Measurements from ENCODE around the gene NID2.

Gene NID2

DNA sequence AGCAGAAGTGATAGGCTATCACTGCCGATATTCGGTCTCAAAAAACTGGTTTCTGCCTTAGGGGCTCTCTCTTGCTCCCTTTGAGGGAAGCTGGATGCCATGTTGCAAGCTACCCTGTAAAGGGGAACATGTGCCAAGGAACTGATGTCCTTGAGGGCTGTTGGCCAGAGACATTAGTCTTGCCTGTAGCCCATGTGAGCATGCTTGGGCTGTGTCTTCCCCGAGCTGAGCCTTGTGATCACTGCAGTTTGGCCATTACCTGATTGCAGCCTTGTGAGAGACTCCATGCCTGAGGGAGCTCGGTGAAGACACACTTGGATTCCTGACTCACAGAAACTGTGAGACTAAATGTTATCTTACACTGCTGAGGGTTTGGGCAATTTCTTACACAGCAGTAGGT is 60.7 kb downstream of the NID2 start:
- H3K9me3 ChIP-seq (ENCODE audit: low read length), result no peaks in the 10 kb centered on the region
- no peak overlapping the region for H2AFZ ChIP-seq (ENCODE audit: low read depth, low read length)
- H3K27me3 ChIP-seq (ENCODE audit: insufficient read depth, low read length), result no peaks in the 10 kb centered on the region
- H3K4me1 ChIP-seq (ENCODE audit: insufficient read depth, low read length), result no peaks in the 10 kb centered on the region
- peaks cover 82% of the 10 kb centered on the region for H3K36me3 ChIP-seq (ENCODE audit: insufficient read depth, low read length)
- H3K4me3 ChIP-seq (ENCODE audit: low read length), result no peak overlapping the region

DNA sequence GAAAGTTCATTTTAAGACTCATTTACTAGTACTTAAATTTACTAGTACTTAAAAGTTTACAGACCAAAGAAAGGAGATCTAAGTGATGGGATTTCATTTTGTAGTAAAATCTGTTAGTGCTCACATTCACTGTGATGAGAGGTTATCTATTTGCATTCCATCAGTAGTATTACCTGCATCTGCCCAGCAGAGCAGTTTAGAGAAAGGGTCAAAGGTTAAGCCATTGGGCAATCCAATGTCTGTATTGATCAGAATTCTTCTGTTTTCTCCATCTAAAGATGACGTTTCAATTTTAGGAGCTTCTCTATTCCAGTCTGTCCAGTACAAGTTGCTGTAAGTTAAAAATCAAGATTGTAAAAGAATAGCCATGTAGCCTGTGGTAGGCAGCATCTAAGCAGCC is 61.2 kb downstream of the NID2 start:
- H3K4me3 ChIP-seq (ENCODE audit: low read length), result no peak overlapping the region
- peaks cover 87% of the 10 kb centered on the region for H3K36me3 ChIP-seq (ENCODE audit: insufficient read depth, low read length)
- H3K9me3 ChIP-seq (ENCODE audit: low read length), result no peaks in the 10 kb centered on the region
- no peaks in the 10 kb centered on the region for H3K27me3 ChIP-seq (ENCODE audit: insufficient read depth, low read length)
- no peaks in the 10 kb centered on the region for H3K4me1 ChIP-seq (ENCODE audit: insufficient read depth, low read length)
- H2AFZ ChIP-seq (ENCODE audit: low read depth, low read length), result no peak overlapping the region

DNA sequence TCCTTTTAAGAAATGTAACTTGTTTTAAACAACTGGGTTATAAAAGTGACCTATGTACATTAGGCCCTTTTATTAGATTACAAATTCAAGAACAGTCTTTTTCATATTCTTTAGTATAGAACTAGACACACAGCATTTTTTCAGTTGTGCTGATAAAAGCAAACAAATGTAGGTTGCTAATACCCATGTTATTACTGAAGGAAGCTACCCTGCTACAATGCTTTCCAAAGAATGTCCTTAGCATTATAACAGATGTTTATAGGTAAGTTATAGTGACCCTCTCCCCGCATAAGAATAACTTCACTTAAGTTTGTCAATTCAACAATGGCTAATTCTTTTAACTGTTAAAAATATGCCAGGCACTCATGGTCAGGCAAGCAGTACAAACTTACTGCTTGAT is 61.6 kb downstream of the NID2 start:
- Histone ChIP-seq H3K9me3 (ENCODE audit: low read length) (no peaks in the 10 kb centered on the region), H2AFZ (ENCODE audit: low read depth, low read length) (no peak overlapping the region), H3K4me3 (ENCODE audit: low read length) (no peak overlapping the region), H3K27me3 (ENCODE audit: insufficient read depth, low read length) (no peaks in the 10 kb centered on the region), H3K4me1 (ENCODE audit: insufficient read depth, low read length) (no peaks in the 10 kb centered on the region), H3K36me3 (ENCODE audit: insufficient read depth, low read length) (peaks cover 91% of the 10 kb centered on the region)

DNA sequence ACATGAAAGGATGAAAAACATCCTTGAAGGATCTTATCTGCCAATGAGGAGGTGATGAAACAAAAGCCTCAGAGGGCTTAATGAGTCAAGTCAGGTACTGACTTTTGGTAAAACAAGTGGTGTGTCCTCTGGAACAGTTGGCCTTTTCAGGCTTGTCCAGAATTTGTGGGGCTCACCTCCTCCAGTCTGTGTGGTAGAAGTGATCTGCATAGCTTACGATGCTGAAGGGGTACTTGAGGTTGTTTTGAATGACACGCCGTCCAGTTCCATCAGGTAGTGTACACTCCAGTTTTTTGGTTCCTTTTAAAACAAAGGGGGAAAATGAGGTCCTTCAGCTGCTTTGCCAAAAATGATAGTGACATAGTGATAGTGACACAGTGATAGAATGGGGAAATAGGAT is 62.5 kb downstream of the NID2 start:
- H3K36me3 ChIP-seq (ENCODE audit: insufficient read depth, low read length), result peaks cover 96% of the 10 kb centered on the region

DNA sequence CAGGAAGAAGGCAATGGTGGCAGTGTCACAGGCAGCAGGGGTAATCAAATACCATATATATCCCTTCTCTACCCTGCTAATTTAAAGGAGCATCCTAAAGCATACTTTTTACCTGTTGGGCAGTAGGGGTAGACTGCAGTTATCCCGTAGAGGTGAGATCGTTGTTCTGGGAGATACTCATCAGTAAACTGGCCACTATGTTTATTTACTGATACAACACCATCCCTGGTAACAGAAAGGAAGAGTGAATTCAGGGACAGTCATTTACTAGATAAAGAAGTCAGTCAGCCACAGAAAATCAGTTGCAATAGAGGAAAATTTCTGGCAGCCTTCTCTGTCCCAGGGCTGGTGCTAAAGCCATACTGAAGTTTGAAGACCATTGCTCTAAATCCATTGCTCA is 63.2 kb downstream of the NID2 start:
- H3K4me1 ChIP-seq (ENCODE audit: insufficient read depth, low read length), result no peaks in the 10 kb centered on the region
- no peaks in the 10 kb centered on the region for H3K27me3 ChIP-seq (ENCODE audit: insufficient read depth, low read length)
- peaks cover 96% of the 10 kb centered on the region for H3K36me3 ChIP-seq (ENCODE audit: insufficient read depth, low read length)
- H3K4me3 ChIP-seq (ENCODE audit: low read length), result no peak overlapping the region
- no peak overlapping the region for H2AFZ ChIP-seq (ENCODE audit: low read depth, low read length)
- no peaks in the 10 kb centered on the region for H3K9me3 ChIP-seq (ENCODE audit: low read length)

More for the DNA sequence above, 62.5 kb downstream of the NID2 start:
- no peak overlapping the region for H3K4me3 ChIP-seq (ENCODE audit: low read length)
- H3K4me1 ChIP-seq (ENCODE audit: insufficient read depth, low read length), result no peaks in the 10 kb centered on the region
- no peaks in the 10 kb centered on the region for H3K27me3 ChIP-seq (ENCODE audit: insufficient read depth, low read length)
- H2AFZ ChIP-seq (ENCODE audit: low read depth, low read length), result no peak overlapping the region
- H3K9me3 ChIP-seq (ENCODE audit: low read length), result no peaks in the 10 kb centered on the region

DNA sequence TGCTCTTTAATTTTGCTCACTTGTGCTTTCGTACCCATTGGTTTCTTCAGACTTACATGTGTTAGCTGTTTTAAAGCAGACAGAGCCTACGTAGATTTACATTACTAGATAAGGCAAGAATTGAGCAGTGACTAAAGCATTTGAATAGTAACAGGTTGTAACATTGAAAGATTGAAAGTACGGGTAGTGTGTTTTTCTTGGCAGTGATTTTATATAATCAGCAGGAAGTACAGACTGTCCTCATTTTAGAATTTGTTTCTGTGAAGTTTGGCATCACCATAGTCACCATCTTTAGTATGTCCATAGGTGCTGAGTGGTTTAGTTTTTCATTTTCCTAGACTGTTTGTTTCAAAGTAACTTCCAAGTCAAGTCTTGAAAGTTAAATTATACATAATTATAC is 65.5 kb downstream of the NID2 start:
- peaks cover 93% of the 10 kb centered on the region for H3K36me3 ChIP-seq (ENCODE audit: insufficient read depth, low read length)
- no peaks in the 10 kb centered on the region for H3K9me3 ChIP-seq (ENCODE audit: low read length)
- H2AFZ ChIP-seq (ENCODE audit: low read depth, low read length), result no peak overlapping the region
- no peak overlapping the region for H3K4me3 ChIP-seq (ENCODE audit: low read length)
- no peaks in the 10 kb centered on the region for H3K4me1 ChIP-seq (ENCODE audit: insufficient read depth, low read length)
- H3K27me3 ChIP-seq (ENCODE audit: insufficient read depth, low read length), result no peaks in the 10 kb centered on the region

DNA sequence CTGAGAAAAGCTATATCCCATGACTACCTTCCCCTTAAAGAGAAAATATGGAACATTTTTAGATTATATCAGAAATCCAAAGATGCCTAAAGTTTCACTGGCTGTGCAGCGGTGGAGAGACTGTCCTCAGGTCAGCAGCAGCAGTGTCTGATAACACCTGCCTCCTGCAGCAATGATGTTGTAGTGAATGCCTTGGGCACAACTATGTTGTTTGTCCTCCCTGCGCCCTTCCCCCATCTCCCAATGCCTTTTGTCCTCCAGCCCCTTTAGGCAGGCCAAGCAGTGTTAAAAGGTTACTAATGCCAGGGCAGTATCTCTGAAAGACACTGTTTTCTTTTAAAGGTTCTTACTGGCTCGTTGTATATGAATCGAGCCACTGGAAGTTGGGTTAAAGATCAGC is 66.3 kb downstream of the NID2 start:
- Histone ChIP-seq H3K9me3 (ENCODE audit: low read length) (no peaks in the 10 kb centered on the region), H2AFZ (ENCODE audit: low read depth, low read length) (no peak overlapping the region), H3K4me1 (ENCODE audit: insufficient read depth, low read length) (no peaks in the 10 kb centered on the region), H3K27me3 (ENCODE audit: insufficient read depth, low read length) (no peaks in the 10 kb centered on the region), H3K4me3 (ENCODE audit: low read length) (no peak overlapping the region), H3K36me3 (ENCODE audit: insufficient read depth, low read length) (peaks cover 92% of the 10 kb centered on the region)

DNA sequence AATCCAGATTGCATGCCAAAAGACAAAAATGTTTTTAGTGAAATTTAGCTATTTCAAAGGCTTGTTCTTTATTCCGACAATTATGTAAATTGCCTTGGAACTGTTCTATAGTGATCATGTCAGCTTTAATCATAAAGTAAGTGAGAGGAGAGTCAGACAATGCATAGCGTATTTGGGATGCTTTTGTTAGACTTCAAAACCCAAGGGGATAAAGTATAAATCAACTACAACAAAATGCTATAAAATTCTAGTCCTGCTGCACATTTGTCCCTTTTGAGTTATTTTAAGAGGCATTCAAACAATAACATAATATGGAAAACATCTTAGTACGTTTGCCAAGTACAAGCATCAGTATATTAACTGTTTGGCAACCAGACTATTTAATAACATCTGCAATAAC is 68.2 kb downstream of the NID2 start:
- H3K36me3 ChIP-seq (ENCODE audit: insufficient read depth, low read length), result peaks cover 89% of the 10 kb centered on the region

DNA sequence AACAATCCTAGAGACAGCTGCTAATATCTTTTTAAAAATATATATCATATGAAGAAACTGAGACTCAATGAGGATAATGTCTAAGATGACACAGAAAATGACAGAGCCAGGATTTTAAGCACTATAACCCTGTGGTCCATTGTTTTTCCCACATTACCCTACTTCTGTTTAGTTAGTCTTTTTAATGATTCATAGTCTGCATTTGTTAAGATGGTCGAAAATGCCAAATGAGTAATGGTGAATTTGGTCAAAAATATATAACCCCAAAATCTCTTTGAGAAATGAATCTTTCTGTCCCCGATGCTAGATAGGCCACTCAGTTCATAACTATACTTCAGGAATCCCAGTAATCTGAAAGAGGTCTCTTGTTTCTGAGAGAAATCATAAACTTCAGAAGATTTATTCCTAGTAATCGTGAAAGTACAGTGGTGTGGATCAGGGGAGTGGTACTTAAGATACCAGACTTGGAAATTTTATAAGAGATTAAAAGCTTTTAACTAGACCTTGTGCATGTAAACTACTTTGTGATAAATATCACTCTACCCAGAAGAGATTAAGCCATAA is 68.8 kb downstream of the NID2 start:
- H3K9me3 ChIP-seq (ENCODE audit: low read length), result no peaks in the 10 kb centered on the region
- H3K36me3 ChIP-seq (ENCODE audit: insufficient read depth, low read length), result peaks cover 89% of the 10 kb centered on the region
- no peaks in the 10 kb centered on the region for H3K27me3 ChIP-seq (ENCODE audit: insufficient read depth, low read length)
- H3K4me1 ChIP-seq (ENCODE audit: insufficient read depth, low read length), result no peaks in the 10 kb centered on the region
- no peak overlapping the region for H2AFZ ChIP-seq (ENCODE audit: low read depth, low read length)
- H3K4me3 ChIP-seq (ENCODE audit: low read length), result no peak overlapping the region

More for the DNA sequence above, 68.2 kb downstream of the NID2 start:
- Histone ChIP-seq H3K9me3 (ENCODE audit: low read length) (no peaks in the 10 kb centered on the region), H3K27me3 (ENCODE audit: insufficient read depth, low read length) (no peaks in the 10 kb centered on the region), H3K4me1 (ENCODE audit: insufficient read depth, low read length) (no peaks in the 10 kb centered on the region), H2AFZ (ENCODE audit: low read depth, low read length) (no peak overlapping the region), H3K4me3 (ENCODE audit: low read length) (no peak overlapping the region)

DNA sequence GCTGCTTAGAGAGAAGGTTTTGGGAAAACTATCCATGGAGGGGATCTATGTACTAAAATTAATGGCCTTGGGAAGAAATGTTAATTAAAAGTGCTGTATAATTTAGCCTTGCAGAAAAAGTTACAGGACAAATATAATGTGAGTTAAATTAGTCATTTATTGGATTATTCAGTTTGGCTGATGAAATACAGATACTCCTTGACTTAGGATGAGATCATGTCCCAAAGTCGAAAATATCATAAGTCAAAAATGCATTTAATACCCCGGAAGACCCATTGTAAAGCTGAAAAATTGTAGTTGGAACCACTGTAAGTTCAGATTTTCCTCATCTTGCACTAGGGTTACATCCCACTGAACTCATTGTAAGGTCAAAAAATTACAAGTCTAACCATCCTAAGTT is 69.8 kb downstream of the NID2 start:
- Histone ChIP-seq H3K4me1 (ENCODE audit: insufficient read depth, low read length) (no peaks in the 10 kb centered on the region), H3K36me3 (ENCODE audit: insufficient read depth, low read length) (peaks cover 89% of the 10 kb centered on the region), H3K27me3 (ENCODE audit: insufficient read depth, low read length) (no peaks in the 10 kb centered on the region)

DNA sequence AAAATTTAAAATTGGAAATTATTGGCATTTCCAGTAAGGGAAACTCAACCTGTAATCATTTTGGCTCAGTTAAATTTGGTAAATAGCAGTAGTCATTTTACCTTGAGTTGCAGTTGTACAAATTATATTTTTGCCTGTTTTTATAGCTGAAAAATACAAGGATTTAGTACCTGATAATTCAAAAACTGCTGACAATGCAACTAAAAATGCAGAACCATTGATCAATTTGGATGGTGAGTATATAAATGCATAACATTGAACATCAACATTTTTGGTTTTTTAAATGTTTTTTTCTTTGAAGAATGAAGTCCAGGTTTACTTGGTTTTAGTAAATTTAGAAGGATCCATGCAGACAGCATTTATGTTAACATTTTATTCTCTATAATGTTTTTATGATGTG is 70.5 kb downstream of the NID2 start:
- H3K4me1 ChIP-seq (ENCODE audit: insufficient read depth, low read length), result no peaks in the 10 kb centered on the region
- no peaks in the 10 kb centered on the region for H3K27me3 ChIP-seq (ENCODE audit: insufficient read depth, low read length)
- no peaks in the 10 kb centered on the region for H3K9me3 ChIP-seq (ENCODE audit: low read length)
- H2AFZ ChIP-seq (ENCODE audit: low read depth, low read length), result no peak overlapping the region
- no peak overlapping the region for H3K4me3 ChIP-seq (ENCODE audit: low read length)
- peaks cover 89% of the 10 kb centered on the region for H3K36me3 ChIP-seq (ENCODE audit: insufficient read depth, low read length)

More for the DNA sequence above, 69.8 kb downstream of the NID2 start:
- no peaks in the 10 kb centered on the region for H3K9me3 ChIP-seq (ENCODE audit: low read length)
- no peak overlapping the region for H3K4me3 ChIP-seq (ENCODE audit: low read length)
- H2AFZ ChIP-seq (ENCODE audit: low read depth, low read length), result no peak overlapping the region

DNA sequence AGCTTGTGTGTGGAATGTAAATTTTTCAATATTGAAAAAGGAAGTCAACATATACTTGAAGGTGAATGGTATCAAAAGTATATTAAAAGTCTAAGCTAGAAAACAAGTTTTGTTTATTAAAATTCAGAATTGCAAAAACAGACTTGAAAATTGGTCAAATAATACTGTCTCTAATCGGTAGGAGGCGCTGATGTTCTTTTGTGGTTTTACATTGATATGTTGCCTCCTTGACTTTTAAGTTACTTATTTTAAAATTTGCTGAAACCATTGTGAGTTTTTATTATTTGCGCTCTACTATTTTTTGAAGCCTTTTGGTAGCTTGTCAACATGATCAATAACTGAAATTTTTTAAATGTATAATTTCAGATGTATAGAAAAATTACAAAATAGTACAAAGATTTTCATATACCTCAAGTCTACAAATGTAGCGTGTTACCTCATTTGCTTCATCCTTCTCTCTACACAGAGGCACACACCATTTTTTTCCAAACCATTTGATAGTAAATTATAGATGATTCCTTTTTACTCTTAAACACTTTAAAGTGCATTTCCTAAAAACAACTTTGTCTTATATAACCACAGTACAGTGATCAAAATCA is 72.6 kb downstream of the NID2 start:
- Histone ChIP-seq H3K36me3 (ENCODE audit: insufficient read depth, low read length) (peaks cover 88% of the 10 kb centered on the region), H3K4me1 (ENCODE audit: insufficient read depth, low read length) (no peaks in the 10 kb centered on the region), H2AFZ (ENCODE audit: low read depth, low read length) (no peak overlapping the region)

DNA sequence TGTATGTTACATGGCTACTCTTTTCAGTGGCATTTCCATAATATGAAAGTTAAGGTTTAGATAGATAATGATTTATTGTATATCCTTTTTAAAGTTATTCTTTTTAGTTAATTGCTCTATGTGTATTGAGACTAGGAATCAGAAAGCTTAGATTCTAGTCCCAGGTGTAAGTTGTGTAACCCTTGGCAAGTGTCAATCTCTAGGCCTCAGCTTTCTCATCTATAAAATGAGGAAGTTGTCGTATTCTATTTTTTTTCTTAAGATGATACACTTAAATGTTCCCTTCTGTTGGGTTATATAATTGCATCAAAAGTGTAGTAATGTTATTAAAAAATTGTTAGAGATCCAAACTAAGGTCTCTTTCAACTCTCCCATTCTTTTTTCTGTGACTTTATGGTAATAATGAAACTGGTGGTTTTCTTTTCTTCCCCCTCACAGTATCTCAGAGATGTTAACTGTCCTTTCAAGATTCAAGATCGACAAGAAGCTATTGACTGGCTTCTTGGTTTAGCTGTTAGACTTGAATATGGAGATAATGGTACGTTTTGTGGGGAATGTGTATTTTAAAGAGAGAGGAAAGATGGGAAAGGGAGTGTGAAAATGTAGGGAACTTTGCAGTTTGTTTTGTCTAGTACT is 75.5 kb downstream of the NID2 start:
- Histone ChIP-seq H3K36me3 (ENCODE audit: insufficient read depth, low read length) (peaks cover 66% of the 10 kb centered on the region), H2AFZ (ENCODE audit: low read depth, low read length) (no peak overlapping the region), H3K4me3 (ENCODE audit: low read length) (no peak overlapping the region), H3K4me1 (ENCODE audit: insufficient read depth, low read length) (peaks cover 9% of the 10 kb centered on the region), H3K27me3 (ENCODE audit: insufficient read depth, low read length) (no peaks in the 10 kb centered on the region), H3K9me3 (ENCODE audit: low read length) (no peaks in the 10 kb centered on the region)

More for the DNA sequence above, 72.6 kb downstream of the NID2 start:
- no peaks in the 10 kb centered on the region for H3K27me3 ChIP-seq (ENCODE audit: insufficient read depth, low read length)
- H3K9me3 ChIP-seq (ENCODE audit: low read length), result no peaks in the 10 kb centered on the region
- no peak overlapping the region for H3K4me3 ChIP-seq (ENCODE audit: low read length)
